ENCODE data around the gene TMEM245.

The TMEM245 gene

GRCh38 chr9:109119439-109120203 is at the start of gene TMEM245:
TSS of gene TMEM245 (minus strand) at chr9:109119947. CDS start at chr9:109119913, 34 bp downstream.
- peak; percentile 86 for DNase-seq (ENCODE audit: low read depth)

- no peak for DNase-seq (ENCODE audit: low read depth)
Observed at GRCh38 chr9:109168170-109168569, 48.4 kb upstream of the TMEM245 start.

GRCh38 chr9:109167716-109168115 is 48.0 kb upstream of the TMEM245 start:
- no peak for DNase-seq (ENCODE audit: low read depth)

GRCh38 chr9:109166771-109167601 is 47.2 kb upstream of the TMEM245 start, which contains the start of gene FRRS1L:
TSS of gene FRRS1L (minus strand) at chr9:109167249. CDS start at chr9:109167138, 111 bp downstream.
- no peak for DNase-seq (ENCODE audit: low read depth)

- DNase-seq (ENCODE audit: low read depth): no peak
Observed at GRCh38 chr9:109166171-109166770, 46.5 kb upstream of the TMEM245 start.

- no peak for DNase-seq (ENCODE audit: low read depth)
Observed at GRCh38 chr9:109164042-109164441, 44.3 kb upstream of the TMEM245 start.

GRCh38 chr9:109163194-109163593 is 43.4 kb upstream of the TMEM245 start:
- DNase-seq (ENCODE audit: low read depth): no peak

- no peak for DNase-seq (ENCODE audit: low read depth)
Observed at GRCh38 chr9:109162677-109163076, 42.9 kb upstream of the TMEM245 start.

- no peak for DNase-seq (ENCODE audit: low read depth)
Observed at GRCh38 chr9:109161471-109161870, 41.7 kb upstream of the TMEM245 start.

GRCh38 chr9:109159583-109159982 is 39.8 kb upstream of the TMEM245 start:
- DNase-seq (ENCODE audit: low read depth): no peak

- DNase-seq (ENCODE audit: low read depth): no peak
Observed at GRCh38 chr9:109158651-109159050, 38.9 kb upstream of the TMEM245 start.

- no peak for DNase-seq (ENCODE audit: low read depth)
Observed at GRCh38 chr9:109156708-109157107, 37.0 kb upstream of the TMEM245 start.

GRCh38 chr9:109150925-109151545 is 31.3 kb upstream of the TMEM245 start:
- DNase-seq (ENCODE audit: low read depth): no peak

GRCh38 chr9:109149722-109150121 is 30.0 kb upstream of the TMEM245 start:
- no peak for DNase-seq (ENCODE audit: low read depth)

- DNase-seq (ENCODE audit: low read depth): no peak
Observed at GRCh38 chr9:109149089-109149488, 29.3 kb upstream of the TMEM245 start.

- DNase-seq (ENCODE audit: low read depth): no peak
Observed at GRCh38 chr9:109145051-109145450, 25.3 kb upstream of the TMEM245 start.

GRCh38 chr9:109143881-109144562 is 24.3 kb upstream of the TMEM245 start:
- DNase-seq (ENCODE audit: low read depth): no peak

- DNase-seq (ENCODE audit: low read depth): no peak
Observed at GRCh38 chr9:109141375-109141774, 21.6 kb upstream of the TMEM245 start.

GRCh38 chr9:109139851-109140250 is 20.1 kb upstream of the TMEM245 start:
- DNase-seq (ENCODE audit: low read depth): no peak

- DNase-seq (ENCODE audit: low read depth): no peak
Observed at GRCh38 chr9:109138421-109138820, 18.7 kb upstream of the TMEM245 start.

GRCh38 chr9:109134167-109134578 is 14.4 kb upstream of the TMEM245 start:
- no peak for DNase-seq (ENCODE audit: low read depth)

GRCh38 chr9:109133533-109133932 is 13.8 kb upstream of the TMEM245 start:
- DNase-seq (ENCODE audit: low read depth): no peak

All from activated T-helper 1 cell treated with Interleukin-2 at 50 U/mL for 16 hours (primary cell).